Fibroblast of pulmonary artery (primary cell): ENCODE results near the gene GPR161.

ENCODE experiments used
- DNase-seq: peaks from one replicate; pipeline ENCODE4 v3.0.0-alpha.2; 2010; ENCODE audit warnings: low read depth
- H3K4me3 ChIP-seq: replicated peaks from 2 replicates; pipeline ENCODE4 v1.5.1; 2011; ENCODE audit warnings: low read depth, mild to moderate bottlenecking, control low read depth, low read length, moderate library complexity
- TF ChIP-seq, protein P1 (sequence below): IDR thresholded peaks from 2 replicates; pipeline ENCODE4 v1.5.1; 2011; ENCODE audit warnings: mild to moderate bottlenecking, control low read depth, low read length, inconsistent platforms; ENCODE audit errors: missing control alignments

Gene GPR161

DNA sequence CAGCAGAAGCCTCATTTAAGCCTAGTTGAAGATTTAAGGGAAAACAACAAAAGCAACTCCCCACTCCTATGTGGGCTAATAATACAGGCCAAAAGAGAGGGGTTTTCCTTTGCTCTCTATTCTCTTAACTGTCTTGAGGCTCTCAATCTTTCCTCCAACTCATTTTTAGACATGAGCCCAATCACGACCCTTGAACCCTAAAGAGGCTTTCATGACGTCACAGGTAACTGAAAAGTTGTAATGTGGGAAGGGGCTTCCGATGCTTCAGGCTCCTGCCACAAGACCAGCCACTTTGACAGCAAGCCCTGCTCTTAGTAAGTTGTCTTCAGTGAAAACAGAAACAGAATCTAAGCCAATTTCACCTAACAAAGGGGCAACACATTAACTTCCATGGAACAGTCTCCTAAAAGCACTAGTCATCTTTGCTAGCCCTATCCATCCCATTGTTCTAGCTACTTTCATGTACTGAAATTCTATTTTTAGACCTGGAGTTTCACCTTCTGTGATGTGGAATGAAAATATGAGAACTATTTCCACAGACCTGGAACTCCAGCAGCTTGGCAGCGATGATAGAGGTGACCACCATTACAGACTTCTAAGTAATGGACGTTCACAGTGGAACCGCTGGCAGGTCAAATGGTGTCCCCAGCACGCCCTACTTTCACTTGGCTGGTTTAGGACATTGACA lies 36.3 kb downstream of the GPR161 start:
- DNase-seq, result peak; percentile 33
- TF ChIP-seq, protein P1, sequence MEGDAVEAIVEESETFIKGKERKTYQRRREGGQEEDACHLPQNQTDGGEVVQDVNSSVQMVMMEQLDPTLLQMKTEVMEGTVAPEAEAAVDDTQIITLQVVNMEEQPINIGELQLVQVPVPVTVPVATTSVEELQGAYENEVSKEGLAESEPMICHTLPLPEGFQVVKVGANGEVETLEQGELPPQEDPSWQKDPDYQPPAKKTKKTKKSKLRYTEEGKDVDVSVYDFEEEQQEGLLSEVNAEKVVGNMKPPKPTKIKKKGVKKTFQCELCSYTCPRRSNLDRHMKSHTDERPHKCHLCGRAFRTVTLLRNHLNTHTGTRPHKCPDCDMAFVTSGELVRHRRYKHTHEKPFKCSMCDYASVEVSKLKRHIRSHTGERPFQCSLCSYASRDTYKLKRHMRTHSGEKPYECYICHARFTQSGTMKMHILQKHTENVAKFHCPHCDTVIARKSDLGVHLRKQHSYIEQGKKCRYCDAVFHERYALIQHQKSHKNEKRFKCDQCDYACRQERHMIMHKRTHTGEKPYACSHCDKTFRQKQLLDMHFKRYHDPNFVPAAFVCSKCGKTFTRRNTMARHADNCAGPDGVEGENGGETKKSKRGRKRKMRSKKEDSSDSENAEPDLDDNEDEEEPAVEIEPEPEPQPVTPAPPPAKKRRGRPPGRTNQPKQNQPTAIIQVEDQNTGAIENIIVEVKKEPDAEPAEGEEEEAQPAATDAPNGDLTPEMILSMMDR, result no peak
- no peak overlapping the region for H3K4me3 ChIP-seq

DNA sequence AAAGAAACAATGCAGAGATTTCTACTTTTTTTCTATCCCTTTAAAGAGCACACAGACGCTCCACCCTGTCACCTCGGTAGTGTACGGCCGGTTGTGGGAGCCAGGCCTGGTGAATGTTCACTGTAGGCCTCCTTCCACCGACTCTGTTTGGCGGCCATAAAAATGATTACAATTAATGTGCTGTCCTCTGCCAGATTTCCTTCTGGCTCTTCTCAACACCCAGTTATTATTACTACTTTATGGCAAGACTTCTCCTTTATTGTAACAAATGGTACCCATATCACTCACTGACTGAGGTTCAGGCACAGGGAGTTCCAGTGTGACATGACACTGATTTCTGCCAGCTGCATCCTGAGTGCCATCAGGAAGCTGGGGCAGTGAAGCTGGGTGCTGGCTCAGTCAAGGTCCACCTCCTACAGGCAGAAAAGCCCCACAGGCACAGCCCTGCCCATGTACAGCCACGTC lies 37.4 kb downstream of the GPR161 start:
- no peak for DNase-seq
- H3K4me3 ChIP-seq, result no peak overlapping the region
- TF ChIP-seq, protein P1, result no peak

DNA sequence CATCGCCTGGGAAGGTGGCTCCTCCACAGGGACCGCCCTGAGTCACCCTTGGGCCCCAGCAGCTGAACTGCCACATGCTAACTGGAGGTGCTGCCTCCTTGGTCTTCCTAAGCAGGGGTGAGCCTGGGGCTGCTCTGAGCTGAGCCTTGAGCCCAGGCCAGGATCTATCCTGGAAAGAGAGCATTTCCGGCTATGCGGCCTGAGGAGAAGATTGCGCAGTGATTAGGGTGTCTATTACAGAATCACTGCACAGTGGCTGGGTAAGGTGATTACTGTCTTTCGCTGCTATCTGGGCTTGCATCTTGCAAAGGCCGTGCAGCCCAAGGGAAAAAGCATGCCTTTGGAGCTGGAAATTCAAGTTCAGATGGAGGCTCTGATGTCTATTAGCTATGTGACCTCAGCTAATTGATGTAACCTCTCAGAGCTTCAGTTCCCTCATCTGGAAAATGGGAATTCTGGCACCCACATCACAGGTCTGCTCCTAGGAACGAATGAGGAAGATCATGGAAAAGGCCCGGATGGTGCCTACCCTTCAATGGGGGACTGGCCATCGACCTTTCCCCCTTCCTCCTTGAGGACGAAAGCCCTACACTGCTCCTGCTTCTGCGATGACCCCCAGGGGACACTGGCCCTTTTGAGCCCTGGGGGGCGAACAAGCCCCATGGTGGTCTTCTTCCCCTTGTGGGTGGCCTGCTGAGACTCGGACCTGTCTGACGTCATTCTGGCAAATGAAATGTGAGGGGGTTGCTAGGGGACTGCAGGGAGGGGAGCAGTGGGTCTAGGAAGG lies 38.0 kb downstream of the GPR161 start:
- H3K4me3 ChIP-seq, result no peak overlapping the region
- DNase-seq, result no peak
- TF ChIP-seq, protein P1, result no peak

DNA sequence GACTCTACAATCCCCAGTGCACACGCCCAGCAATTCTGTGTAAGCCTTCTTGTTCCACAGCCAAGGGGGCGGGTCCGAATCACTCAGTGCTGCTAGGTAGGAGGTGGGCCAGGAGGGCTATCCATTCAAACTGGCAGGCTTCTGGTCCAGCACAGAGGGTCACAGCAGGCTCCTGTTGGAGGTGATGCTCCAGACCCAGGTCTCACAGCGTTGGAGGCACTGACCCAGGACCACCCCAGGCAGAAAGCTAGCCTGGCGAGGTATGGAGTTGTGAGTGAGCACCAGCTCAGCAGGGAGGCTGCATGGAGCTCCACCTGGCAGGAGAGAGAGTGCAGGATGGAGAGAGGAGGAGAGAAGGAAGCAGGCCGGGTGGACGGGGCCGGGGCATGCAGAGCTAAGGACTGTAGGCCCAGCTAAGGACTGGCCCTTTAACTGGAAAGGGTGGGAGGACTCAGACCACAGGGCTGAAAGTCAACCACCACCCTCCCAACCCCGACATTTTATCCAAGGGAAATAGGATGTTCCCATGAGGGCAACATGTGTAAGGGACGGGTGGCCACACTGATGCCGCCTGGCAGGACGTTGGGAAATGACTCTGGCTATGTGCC lies 38.7 kb downstream of the GPR161 start:
- H3K4me3 ChIP-seq, result no peak overlapping the region
- DNase-seq, result no peak
- TF ChIP-seq, protein P1, result no peak

DNA sequence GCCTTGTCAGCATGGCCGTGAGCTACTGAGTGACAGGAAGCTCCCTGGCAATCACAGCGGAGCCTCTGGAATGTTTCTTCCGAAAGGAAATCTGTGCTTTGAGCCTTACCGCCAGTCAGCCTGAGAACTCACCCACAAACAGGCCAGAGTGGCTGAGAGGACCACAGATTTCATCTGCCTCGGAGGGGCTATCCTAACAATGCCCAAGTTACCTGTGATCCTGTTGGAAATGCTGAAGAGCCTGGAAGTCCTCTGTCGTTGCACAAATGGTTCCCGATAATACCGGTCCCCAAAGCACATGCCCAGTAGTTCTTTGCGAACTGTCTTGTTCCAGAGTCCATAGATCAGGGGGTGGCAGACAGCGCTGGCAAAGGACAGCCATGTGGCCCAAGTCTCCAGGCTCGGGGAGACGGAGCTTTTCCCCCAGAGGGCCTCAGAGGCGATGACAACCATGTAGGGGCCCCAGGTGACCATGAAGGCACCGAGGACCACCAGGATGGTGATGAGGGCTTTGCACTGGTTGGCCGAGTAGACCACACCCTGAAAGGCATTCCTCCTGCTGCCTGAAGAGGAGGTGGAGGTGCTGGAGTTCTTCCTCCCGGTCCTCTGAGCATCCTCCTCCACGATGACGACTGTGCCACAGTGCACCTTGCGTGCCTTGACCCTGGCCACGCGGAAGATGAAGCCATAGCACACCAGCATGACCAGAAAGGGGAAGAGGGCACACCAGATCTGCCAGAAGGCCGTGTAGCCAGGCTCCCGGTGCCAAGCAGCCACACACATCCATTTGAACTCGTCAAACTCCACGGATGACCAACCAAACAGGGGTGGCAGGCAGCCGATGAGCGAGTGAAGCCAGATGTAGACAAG lies 40.2 kb downstream of the GPR161 start:
- DNase-seq, result no peak
- TF ChIP-seq, protein P1, result no peak

DNA sequence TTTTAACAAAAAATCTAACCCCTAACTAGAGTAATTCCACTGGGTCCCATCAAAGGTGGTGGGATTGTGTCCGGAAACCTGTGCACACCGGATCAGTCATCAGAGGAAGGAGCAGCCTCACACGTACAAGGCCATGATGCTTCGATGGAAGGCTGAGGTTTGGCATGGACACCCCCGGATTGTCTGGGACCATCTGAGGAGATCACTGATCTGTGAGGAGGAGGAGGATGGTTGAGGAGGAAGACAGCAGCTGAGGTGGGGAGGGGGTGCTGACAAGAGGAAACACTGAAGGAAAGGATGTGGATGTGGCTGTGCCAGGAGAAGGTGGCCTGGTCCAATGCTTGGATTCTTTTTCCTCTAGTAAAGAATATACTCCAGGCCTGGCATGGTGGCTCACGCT lies 41.3 kb downstream of the GPR161 start:
- TF ChIP-seq, protein P1, result no peak
- no peak for DNase-seq
- no peak overlapping the region for H3K4me3 ChIP-seq

More for the DNA sequence above, 40.2 kb downstream of the GPR161 start:
- H3K4me3 ChIP-seq, result no peak overlapping the region
